A549 treated with AZD2906 at 1 μM for 4 hours (cell line): ENCODE results near the gene MAGED4. TPM values are rescaled to one million over a fixed set of nuclear protein-coding genes. Genes with fewer than 3 reads are reported as not detected.

ENCODE experiments used
- total RNA-seq: library from RNA; stranded (reverse); fragments of 200-300 nt; extraction: Qiagen RNA extraction; gene quantifications from 5 replicates; pipeline ENCODE4 v1.2.3, GENCODE V29; 2022

MAGED4 gene, protein sequence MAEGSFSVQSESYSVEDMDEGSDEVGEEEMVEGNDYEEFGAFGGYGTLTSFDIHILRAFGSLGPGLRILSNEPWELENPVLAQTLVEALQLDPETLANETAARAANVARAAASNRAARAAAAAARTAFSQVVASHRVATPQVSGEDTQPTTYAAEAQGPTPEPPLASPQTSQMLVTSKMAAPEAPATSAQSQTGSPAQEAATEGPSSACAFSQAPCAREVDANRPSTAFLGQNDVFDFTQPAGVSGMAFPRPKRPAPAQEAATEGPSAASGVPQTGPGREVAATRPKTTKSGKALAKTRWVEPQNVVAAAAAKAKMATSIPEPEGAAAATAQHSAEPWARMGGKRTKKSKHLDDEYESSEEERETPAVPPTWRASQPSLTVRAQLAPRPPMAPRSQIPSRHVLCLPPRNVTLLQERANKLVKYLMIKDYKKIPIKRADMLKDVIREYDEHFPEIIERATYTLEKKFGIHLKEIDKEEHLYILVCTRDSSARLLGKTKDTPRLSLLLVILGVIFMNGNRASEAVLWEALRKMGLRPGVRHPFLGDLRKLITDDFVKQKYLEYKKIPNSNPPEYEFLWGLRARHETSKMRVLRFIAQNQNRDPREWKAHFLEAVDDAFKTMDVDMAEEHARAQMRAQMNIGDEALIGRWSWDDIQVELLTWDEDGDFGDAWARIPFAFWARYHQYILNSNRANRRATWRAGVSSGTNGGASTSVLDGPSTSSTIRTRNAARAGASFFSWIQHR
- 4.9 to 10.0 TPM (median 8.0 TPM) in 5 replicates for total RNA-seq

DNA sequence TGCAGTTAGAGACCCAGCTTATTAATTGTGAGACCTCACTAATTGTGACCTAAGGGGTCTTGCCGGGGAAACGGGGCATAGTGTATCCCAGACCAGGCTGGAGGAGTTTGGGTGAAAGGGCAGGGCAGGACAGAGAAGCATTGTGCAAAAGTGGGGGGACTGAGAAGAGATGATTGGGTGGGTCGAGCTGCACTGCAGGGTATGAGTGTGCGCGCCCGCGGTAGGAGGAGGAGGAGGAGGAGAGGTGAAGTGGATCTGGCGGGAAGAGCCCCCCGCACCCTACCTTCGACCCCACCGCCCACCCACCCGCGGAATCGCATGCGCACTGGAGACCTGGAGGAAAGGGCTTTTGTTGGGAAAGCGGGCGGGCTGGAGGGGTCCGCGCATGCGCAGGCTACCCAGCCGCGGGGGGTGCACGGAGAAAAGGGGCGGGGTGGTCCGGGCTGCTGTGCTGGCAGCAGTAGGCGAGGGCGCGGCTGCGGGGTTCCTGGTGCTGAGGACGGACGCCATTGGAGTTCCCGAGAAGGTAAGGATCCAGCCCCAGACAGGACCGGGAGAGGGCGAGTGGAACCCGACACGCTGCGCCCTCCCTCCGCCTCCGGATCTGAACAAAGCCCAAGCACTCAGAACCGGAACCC is at the start of gene MAGED4:
MAGED4 (plus strand) TSS at position 449 of the 638 bp plus-strand sequence. CDS start 1,035 bp downstream, outside the sequence.

Other genes with a start within 250 kb of the MAGED4 start
- gene MAGED4B, start 115.7 kb upstream of the MAGED4 start, total RNA-seq = 8.4 to 15.5 TPM (median 13.6 TPM) in 5 replicates
- not detected in 5 replicates for gene XAGE2, start 184.1 kb downstream of the MAGED4 start, total RNA-seq